DND-41 (cell line): Measurements from ENCODE around the gene GRP.

Source experiments
- ATAC-seq: fragments of 200-7000 bp; cut with Tn5 transposase; 3 replicates; pipeline ENCODE4 v1.9.1; 2021; ENCODE audit warnings: low read depth; ENCODE audit not compliant: insufficient read depth
- DNase-seq: peaks from one replicate; pipeline ENCODE4 v3.0.0-alpha.2; 2020
- H2AFZ ChIP-seq: 2 replicates; pipeline ENCODE4 v1.6.0; 2012; ENCODE audit warnings: low read depth, low read length
- H3K27ac ChIP-seq: 2 replicates; pipeline ENCODE4 v1.5.1; 2012; ENCODE audit warnings: low read length, inconsistent platforms
- H3K27me3 ChIP-seq: fragments of 200-600 bp; sonication (generic); 2 replicates; pipeline ENCODE4 v1.6.0; 2012; ENCODE audit warnings: low read length, mild to moderate bottlenecking, inconsistent platforms; ENCODE audit not compliant: insufficient read depth, poor library complexity
- H3K36me3 ChIP-seq: 2 replicates; pipeline ENCODE4 v1.5.1; 2012; ENCODE audit warnings: low read length, inconsistent platforms; ENCODE audit not compliant: insufficient read depth
- H3K4me1 ChIP-seq: 2 replicates; pipeline ENCODE4 v1.5.1; 2012; ENCODE audit warnings: mild to moderate bottlenecking, low read length; ENCODE audit not compliant: insufficient read depth
- H3K4me2 ChIP-seq: 2 replicates; pipeline ENCODE4 v1.6.0; 2012; ENCODE audit warnings: mild to moderate bottlenecking, moderate library complexity, low read length, inconsistent platforms; ENCODE audit not compliant: insufficient read depth
- H3K4me3 ChIP-seq, 2 experiments: fragments of 200-600 bp in 1 of 2; shearing (Covaris generic) in 1 of 2; 2 replicates each; pipeline ENCODE4 v1.5.1; 2012 to 2016; ENCODE audit warnings: inconsistent platforms in 2 of 2, low read length in 2 of 2, mild to moderate bottlenecking in 2 of 2, low read depth in 1 of 2, moderate library complexity in 1 of 2
- H3K79me2 ChIP-seq: 2 replicates; pipeline ENCODE4 v1.6.0; 2012; ENCODE audit warnings: low read length, inconsistent platforms; ENCODE audit not compliant: insufficient read depth
- H3K9ac ChIP-seq: 2 replicates; pipeline ENCODE4 v1.6.0; 2012; ENCODE audit warnings: low read depth, mild to moderate bottlenecking, inconsistent platforms, low read length, moderate library complexity
- H3K9me3 ChIP-seq: 2 replicates; pipeline ENCODE4 v1.5.1; 2012; ENCODE audit warnings: low read length, moderate library complexity, mild to moderate bottlenecking, inconsistent platforms; ENCODE audit not compliant: insufficient read depth, severe bottlenecking
- H4K20me1 ChIP-seq: 2 replicates; pipeline ENCODE4 v1.6.0; 2012; ENCODE audit warnings: low read length; ENCODE audit not compliant: insufficient read depth
- CTCF ChIP-seq: IDR thresholded peaks from 2 replicates; pipeline ENCODE4 v1.5.1; 2012; ENCODE audit warnings: borderline replicate concordance, low read length, moderate library complexity, mild to moderate bottlenecking; ENCODE audit not compliant: poor library complexity, severe bottlenecking; ENCODE audit errors: extremely low read depth
- EZH2 ChIP-seq: IDR thresholded peaks from 3 replicates; pipeline ENCODE4 v1.6.1; 2012; ENCODE audit warnings: borderline replicate concordance, low read depth, mild to moderate bottlenecking, moderate library complexity, low read length, inconsistent platforms; ENCODE audit not compliant: severe bottlenecking

Gene GRP

GRCh38 chr18:59210299-59210698 lies 9.7 kb upstream of the GRP start:
- H3K4me2 ChIP-seq: no peak overlapping the region
- H3K9ac ChIP-seq: no peak overlapping the region
- H2AFZ ChIP-seq: no peak overlapping the region
- H3K36me3 ChIP-seq: no peaks in the 10 kb centered on the region
- no peaks in the 10 kb centered on the region for H4K20me1 ChIP-seq
- H3K9me3 ChIP-seq: no peaks in the 10 kb centered on the region
- no peaks in the 10 kb centered on the region for H3K4me1 ChIP-seq
- DNase-seq (no peak), ATAC-seq (no peak)
- H3K4me3 ChIP-seq: no peak overlapping the region
- H3K27me3 ChIP-seq: no peaks in the 10 kb centered on the region
- H3K27ac ChIP-seq: no peak overlapping the region
- no peaks in the 10 kb centered on the region for H3K79me2 ChIP-seq
- TF ChIP-seq CTCF: no peak
- TF ChIP-seq EZH2: no peak

- ATAC-seq: no peak
These were observed 8.3 kb upstream of the GRP start for GRCh38 chr18:59211629-59212028.

GRCh38 chr18:59218018-59218417 lies 1.9 kb upstream of the GRP start:
- no peak overlapping the region for H3K9ac ChIP-seq
- no peaks in the 10 kb centered on the region for H3K36me3 ChIP-seq
- no peak overlapping the region for H2AFZ ChIP-seq
- no peaks in the 10 kb centered on the region for H4K20me1 ChIP-seq
- H3K27ac ChIP-seq: no peak overlapping the region
- H3K4me3 ChIP-seq: no peak overlapping the region
- H3K9me3 ChIP-seq: no peaks in the 10 kb centered on the region
- no peak for TF ChIP-seq EZH2
- TF ChIP-seq CTCF: no peak
- peaks cover 2% of the 10 kb centered on the region for H3K27me3 ChIP-seq
- no peaks in the 10 kb centered on the region for H3K4me1 ChIP-seq
- H3K79me2 ChIP-seq: no peaks in the 10 kb centered on the region
- DNase-seq (no peak), ATAC-seq (no peak)
- H3K4me2 ChIP-seq: no peak overlapping the region

More at GRCh38 chr18:59211629-59212028, 8.3 kb upstream of the GRP start:
- H3K27me3 ChIP-seq: no peaks in the 10 kb centered on the region
- no peaks in the 10 kb centered on the region for H3K36me3 ChIP-seq
- H3K4me3 ChIP-seq: no peak overlapping the region
- H3K27ac ChIP-seq: no peak overlapping the region
- no peak for TF ChIP-seq CTCF
- no peak for TF ChIP-seq EZH2
- H3K4me2 ChIP-seq: no peak overlapping the region
- no peak for DNase-seq
- no peak overlapping the region for H2AFZ ChIP-seq
- H3K4me1 ChIP-seq: no peaks in the 10 kb centered on the region
- H3K9me3 ChIP-seq: no peaks in the 10 kb centered on the region
- no peak overlapping the region for H3K9ac ChIP-seq
- H4K20me1 ChIP-seq: no peaks in the 10 kb centered on the region
- no peaks in the 10 kb centered on the region for H3K79me2 ChIP-seq
